ENCODE results near the gene EXOG. TPM values are rescaled to one million over a fixed set of nuclear protein-coding genes. Genes with fewer than 3 reads are reported as not detected.
A peak's percentile ranks its signal among the peaks of the same experiment; 100 is the strongest.
"Not testable (repeated sequence)": the region's sequence is repeated elsewhere in the genome, so short reads cannot be mapped to it uniquely, and the experiment has no call there.

The EXOG gene
- total and polyA plus RNA-seq, 10 donors, result 3.9 to 20.9 (median 18.1) TPM

GRCh38 chr3:38565339-38566214, 69.4 kb downstream of the EXOG start:
- no peak for TF ChIP-seq POLR2AphosphoS5 (IDR thresholded peaks at IDR 0.05)
- TF ChIP-seq POLR2A (IDR thresholded peaks at IDR 0.05), result no peak
- TF ChIP-seq, protein P1, sequence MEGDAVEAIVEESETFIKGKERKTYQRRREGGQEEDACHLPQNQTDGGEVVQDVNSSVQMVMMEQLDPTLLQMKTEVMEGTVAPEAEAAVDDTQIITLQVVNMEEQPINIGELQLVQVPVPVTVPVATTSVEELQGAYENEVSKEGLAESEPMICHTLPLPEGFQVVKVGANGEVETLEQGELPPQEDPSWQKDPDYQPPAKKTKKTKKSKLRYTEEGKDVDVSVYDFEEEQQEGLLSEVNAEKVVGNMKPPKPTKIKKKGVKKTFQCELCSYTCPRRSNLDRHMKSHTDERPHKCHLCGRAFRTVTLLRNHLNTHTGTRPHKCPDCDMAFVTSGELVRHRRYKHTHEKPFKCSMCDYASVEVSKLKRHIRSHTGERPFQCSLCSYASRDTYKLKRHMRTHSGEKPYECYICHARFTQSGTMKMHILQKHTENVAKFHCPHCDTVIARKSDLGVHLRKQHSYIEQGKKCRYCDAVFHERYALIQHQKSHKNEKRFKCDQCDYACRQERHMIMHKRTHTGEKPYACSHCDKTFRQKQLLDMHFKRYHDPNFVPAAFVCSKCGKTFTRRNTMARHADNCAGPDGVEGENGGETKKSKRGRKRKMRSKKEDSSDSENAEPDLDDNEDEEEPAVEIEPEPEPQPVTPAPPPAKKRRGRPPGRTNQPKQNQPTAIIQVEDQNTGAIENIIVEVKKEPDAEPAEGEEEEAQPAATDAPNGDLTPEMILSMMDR (IDR thresholded peaks at IDR 0.05 in 8 of 11, conservative IDR thresholded peaks at IDR 0.05 in 3 of 11), result no peak
- H3K36me3 ChIP-seq, result peaks cover 0 to 11% (median 0%) of the 10 kb centered on the region in 6 donors
- intact Hi-C loops (cut with DNase I; ENCODE audit: low total_unique reads), result no loop called here
- no peaks in the 10 kb centered on the region for H3K4me1 ChIP-seq
- WGBS, 5 donors, result 83 to 93% (median 88%) methylated on average over 11 to 13 of the region's 13 CpGs
- H3K4me3 ChIP-seq, result no peak overlapping the region
- no peak overlapping the region for H3K27ac ChIP-seq
- no peaks in the 10 kb centered on the region for H3K9me3 ChIP-seq
- H3K27me3 ChIP-seq (replicated peaks in 1 of 7), result peaks cover 0 to 8% (median 0%) of the 10 kb centered on the region in 7 donors
- DNase-seq, result peak; percentile 48

DNA sequence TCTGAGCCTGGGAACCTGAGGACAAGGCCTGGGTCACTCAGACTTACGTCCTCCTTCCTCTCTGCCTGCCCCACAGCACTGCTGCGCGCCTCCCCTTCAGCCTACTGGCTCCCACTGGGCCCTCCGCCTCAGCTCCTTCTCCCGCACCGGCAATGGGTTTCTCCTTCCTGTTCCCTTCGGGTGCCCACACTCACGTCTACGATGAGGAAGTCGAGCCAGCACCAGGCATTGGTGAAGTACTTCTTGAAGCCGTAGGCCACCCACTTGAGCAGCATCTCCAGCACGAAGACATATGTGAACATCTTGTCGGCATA, 70.0 kb downstream of the EXOG start:
- Histone ChIP-seq H3K4me3 (no peak overlapping the region), H3K27me3 (replicated peaks in 1 of 7) (peaks cover 0 to 8% (median 0%) of the 10 kb centered on the region in 7 donors), H3K27ac (no peak overlapping the region), H3K4me1 (no peaks in the 10 kb centered on the region), H3K9me3 (peaks cover 0 to 4% (median 0%) of the 10 kb centered on the region in 8 donors), H3K36me3 (peaks cover 0 to 11% (median 0%) of the 10 kb centered on the region in 6 donors)
- intact Hi-C loops (cut with DNase I; ENCODE audit: low total_unique reads), result no loop called here
- peak; percentile 55 for DNase-seq
- WGBS, 5 donors, result 74 to 82% (median 77%) methylated on average over 13 of the region's 13 CpGs
- TF ChIP-seq POLR2A (IDR thresholded peaks at IDR 0.05) (no peak), POLR2AphosphoS5 (IDR thresholded peaks at IDR 0.05) (no peak)
- TF ChIP-seq, protein P1 (IDR thresholded peaks at IDR 0.05 in 8 of 11, conservative IDR thresholded peaks at IDR 0.05 in 3 of 11), result no peak

GRCh38 chr3:38566794-38567193, 70.7 kb downstream of the EXOG start:
- H3K4me3 ChIP-seq; intact Hi-C loops (cut with DNase I; ENCODE audit: low total_unique reads); H3K27ac ChIP-seq; H3K36me3 ChIP-seq; H3K9me3 ChIP-seq; H3K4me1 ChIP-seq; H3K27me3 ChIP-seq (replicated peaks in 1 of 7): not testable (repeated sequence)
- DNase-seq, result peak; percentile 13
- WGBS, 5 donors, result 67 to 82% (median 73%) methylated on average over 7 of the region's 7 CpGs

DNA sequence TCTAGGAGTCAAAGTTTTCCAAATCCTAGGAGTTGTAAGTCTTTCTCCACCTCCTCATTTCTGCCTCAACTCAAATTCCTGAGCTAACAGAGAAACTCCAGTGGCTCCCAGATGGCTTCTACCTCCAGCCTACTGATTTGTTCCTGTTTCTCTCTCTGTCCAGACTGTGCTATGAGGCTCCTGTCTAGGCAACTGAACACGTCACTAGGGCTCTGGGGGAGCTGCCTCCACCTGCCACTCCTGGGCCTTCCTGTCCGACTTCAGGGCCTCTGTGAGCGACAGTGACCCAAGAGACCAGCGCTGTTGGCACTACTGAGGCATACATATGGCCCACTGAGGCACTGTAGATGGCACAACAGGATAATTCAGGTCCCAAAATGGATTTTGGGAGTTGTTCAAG, 71.4 kb downstream of the EXOG start:
- H3K9me3 ChIP-seq, result peaks cover 0 to 6% (median 2%) of the 10 kb centered on the region in 8 donors
- H3K4me1 ChIP-seq, result no peaks in the 10 kb centered on the region
- no peak overlapping the region for H3K4me3 ChIP-seq
- 77 to 83% (median 81%) methylated on average over 4 of the region's 4 CpGs for WGBS, 5 donors
- TF ChIP-seq POLR2AphosphoS5 (IDR thresholded peaks at IDR 0.05) (no peak), POLR2A (IDR thresholded peaks at IDR 0.05) (no peak)
- TF ChIP-seq, protein P1 (IDR thresholded peaks at IDR 0.05 in 8 of 11, conservative IDR thresholded peaks at IDR 0.05 in 3 of 11), result no peak
- intact Hi-C loops (cut with DNase I; ENCODE audit: low total_unique reads), result no loop called here
- no peaks in the 10 kb centered on the region for H3K27me3 ChIP-seq (replicated peaks in 1 of 7)
- H3K36me3 ChIP-seq, result peaks cover 0 to 4% (median 0%) of the 10 kb centered on the region in 6 donors
- DNase-seq, result peak; percentile 32
- no peak overlapping the region for H3K27ac ChIP-seq

Data from spleen (tissue), 11 donors.